Choroid plexus epithelial cell (primary cell): ENCODE results near the gene TBC1D14.
A peak's percentile ranks its signal among the peaks of the same experiment; 100 is the strongest.
"Not testable (repeated sequence)": the region's sequence is repeated elsewhere in the genome, so short reads cannot be mapped to it uniquely, and the experiment has no call there.

ENCODE experiments used
- DNase-seq: peaks from one replicate; pipeline ENCODE4 v3.0.0-alpha.2; 2010; ENCODE audit warnings: low read depth
- H3K4me3 ChIP-seq: 2 replicates; pipeline ENCODE4 v1.5.1; 2011; ENCODE audit warnings: low read depth, mild to moderate bottlenecking, control low read depth, low read length, moderate library complexity
- CTCF ChIP-seq: conservative IDR thresholded peaks from 2 replicates; pipeline ENCODE4 v1.5.1; 2011; ENCODE audit warnings: low read depth, mild to moderate bottlenecking, control low read depth, inconsistent platforms, low read length, moderate library complexity

TBC1D14 gene

DNA sequence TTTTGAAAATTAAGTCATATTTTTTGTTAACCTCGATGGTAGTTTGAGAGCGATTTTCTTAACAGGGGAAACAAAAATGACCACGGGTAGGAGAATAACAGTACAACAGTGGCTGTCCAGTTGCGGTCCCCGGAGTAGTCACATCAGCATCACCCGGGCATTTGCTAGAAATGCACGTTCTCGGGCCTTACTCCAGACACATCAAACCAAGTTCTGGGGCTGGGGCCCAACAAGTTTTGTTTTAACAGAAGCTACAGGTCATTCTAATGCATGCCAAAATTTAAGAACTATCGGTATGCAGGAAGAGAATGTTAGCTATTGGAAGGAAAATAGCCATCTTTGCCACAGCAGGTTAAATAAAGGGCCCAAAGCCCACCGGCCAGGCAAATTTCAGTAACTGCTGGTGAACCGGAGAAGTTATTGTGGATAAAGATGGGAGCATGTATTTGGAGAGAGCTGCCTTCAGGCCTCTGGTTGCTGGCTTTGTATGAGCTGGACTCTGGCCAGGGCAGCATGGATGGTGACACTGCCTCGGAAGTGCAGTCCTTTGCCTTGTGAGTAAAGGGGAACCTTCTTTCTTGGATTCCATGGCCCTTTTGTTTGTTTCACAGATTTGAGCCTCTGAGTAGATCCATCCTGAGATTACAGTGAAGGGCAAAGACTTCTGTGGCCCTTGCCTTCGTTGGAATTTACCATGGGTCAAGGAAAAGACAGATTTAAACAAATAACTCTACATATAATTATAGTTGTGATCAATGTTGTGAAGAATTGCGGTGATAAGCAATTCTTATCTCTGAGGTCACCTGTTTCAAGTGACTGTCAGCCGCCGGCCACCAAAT, 62.1 kb downstream of the TBC1D14 start:
- DNase-seq: no peak
- no peak for TF ChIP-seq CTCF
- no peak overlapping the region for H3K4me3 ChIP-seq

DNA sequence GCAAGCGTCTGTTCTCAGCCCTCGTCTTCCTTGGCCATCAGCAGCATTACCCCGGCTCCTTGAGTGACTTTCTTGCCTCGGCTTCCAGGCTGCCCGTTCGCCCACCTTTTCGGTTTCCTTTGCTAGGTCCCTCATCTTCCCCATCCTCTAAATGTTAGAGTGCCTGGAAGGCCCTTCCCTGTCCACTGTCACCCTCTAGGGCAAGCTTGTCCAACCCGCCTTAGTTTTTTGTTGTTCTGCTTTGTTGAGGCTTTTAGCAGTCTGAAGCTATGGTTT, 62.7 kb downstream of the TBC1D14 start:
- no peak overlapping the region for H3K4me3 ChIP-seq
- no peak for TF ChIP-seq CTCF
- DNase-seq: no peak

- no peak for TF ChIP-seq CTCF
- H3K4me3 ChIP-seq: no peak overlapping the region
- peak; percentile 41 for DNase-seq
Measured at GRCh38 chr4:6972911-6973310, 63.3 kb downstream of the TBC1D14 start.

- peak; percentile 99 for TF ChIP-seq CTCF
- peak; percentile 94 for DNase-seq
- no peak overlapping the region for H3K4me3 ChIP-seq
Measured at GRCh38 chr4:6974138-6974848, 64.7 kb downstream of the TBC1D14 start.

DNA sequence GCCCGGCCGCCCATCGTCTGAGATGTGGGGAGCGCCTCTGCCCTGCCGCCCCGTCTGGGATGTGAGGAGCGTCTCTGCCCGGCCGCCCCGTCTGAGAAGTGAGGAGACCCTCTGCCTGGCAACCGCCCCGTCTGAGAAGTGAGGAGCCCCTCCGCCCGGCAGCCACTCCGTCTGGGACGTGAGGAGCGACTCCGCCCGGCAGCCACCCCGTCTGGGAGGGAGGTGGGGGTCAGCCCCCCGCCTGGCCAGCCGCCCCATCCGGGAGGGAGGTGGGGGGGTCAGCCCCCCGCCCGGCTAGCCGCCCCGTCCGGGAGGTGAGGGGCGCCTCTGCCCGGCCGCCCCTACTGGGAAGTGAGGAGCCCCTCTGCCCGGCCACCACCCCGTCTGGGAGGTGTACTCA, 68.2 kb downstream of the TBC1D14 start:
- DNase-seq: not testable (repeated sequence)

GRCh38 chr4:6983544-6984142, 74.0 kb downstream of the TBC1D14 start:
- no peak overlapping the region for H3K4me3 ChIP-seq
- TF ChIP-seq CTCF: no peak
- DNase-seq: no peak

More for the DNA sequence above, 68.2 kb downstream of the TBC1D14 start:
- not testable (repeated sequence) for H3K4me3 ChIP-seq

GRCh38 chr4:6984612-6985425, 75.2 kb downstream of the TBC1D14 start:
- peak; percentile 45 for DNase-seq
- H3K4me3 ChIP-seq: no peak overlapping the region
- TF ChIP-seq CTCF: no peak
